ENCODE data around the gene UGT1A8.

UGT1A8 gene

GRCh38 chr2:233803292-233803911, 186.0 kb downstream of the UGT1A8 start:
- DNase-seq = no peak

- no peak for DNase-seq
These were observed 186.6 kb downstream of the UGT1A8 start for GRCh38 chr2:233803994-233804393.

DNA sequence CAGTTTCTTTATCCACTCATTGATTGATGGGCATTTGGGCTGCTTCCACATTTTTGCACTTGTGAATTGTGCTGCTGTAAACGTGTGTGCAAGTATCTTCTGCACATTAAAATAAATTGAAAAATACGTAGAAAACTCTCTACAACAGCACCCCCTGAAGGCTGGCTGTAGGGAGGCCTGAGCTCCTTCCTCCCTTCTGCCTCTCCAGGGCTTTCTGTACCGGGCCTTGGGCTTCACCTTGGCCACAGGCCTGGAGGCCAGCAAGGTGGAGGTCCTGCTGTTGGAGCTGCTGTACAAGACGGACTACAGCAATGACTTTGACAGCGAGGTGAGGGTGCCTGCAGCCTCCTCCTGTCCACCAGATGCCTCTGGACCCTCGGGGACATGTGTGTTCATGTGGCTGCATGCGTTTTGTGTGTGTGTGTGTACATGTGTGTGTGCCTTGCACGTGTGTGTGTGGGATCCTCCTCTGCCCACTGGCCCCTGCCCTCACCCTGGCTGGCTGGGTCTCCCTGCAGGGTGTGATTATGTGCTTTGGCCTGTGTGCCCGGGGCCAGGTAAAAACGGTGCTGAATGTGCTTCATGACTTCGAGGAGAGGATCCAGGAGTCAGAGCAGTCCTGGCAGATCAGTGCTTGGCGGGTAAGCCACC, 189.9 kb downstream of the UGT1A8 start:
- DNase-seq = no peak

DNA sequence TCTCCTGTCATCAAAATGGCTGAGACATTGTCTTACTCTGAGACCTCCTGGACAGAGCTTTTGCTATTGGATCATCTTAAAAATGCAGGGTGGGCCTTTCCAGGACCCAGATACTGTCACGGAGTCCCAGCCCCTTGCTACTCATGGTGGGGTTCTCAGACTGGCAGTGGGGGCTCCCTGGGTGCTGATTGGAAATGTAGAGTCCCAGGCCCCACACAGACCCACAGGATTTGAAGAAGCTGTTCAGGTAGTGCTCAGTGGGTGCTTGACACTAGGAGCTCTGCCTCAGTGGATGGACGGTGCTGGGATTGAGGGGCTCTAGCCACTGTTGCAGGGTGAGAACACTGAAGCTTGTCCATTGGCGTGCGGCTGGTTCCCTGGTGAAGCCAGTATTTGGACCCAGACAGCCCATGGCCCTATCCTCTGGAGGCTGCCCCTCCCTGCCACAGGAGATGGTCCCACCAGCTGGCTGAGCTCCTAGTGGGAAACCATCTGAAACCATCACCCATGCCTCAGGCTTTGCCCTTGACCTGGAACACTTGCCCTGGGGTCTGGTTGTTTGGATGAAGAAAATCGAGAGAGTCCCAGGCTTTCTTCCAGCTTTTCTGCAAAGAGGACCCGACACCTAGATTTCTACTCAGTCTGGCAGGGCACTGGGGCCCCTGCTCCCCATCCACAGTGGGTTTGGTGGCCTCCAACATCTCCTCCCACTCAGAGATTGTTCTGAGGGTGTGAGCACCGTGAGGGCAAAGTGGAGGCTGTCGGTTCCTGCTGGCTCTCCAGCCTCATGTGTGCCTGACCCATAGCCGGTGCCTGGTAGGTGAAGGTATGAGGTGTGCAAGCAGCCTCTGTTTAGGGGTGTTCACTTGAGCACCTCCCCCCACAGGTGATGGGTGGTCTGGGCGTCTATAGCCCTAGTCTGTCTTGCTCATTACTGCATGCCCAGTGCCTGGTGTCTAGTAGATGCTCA, 190.8 kb downstream of the UGT1A8 start:
- DNase-seq = no peak

- no peak for DNase-seq
These were observed 193.0 kb downstream of the UGT1A8 start for GRCh38 chr2:233810385-233810784.

- no peak for DNase-seq
These were observed 193.7 kb downstream of the UGT1A8 start for GRCh38 chr2:233811087-233811486.

- no peak for DNase-seq
These were observed 194.3 kb downstream of the UGT1A8 start for GRCh38 chr2:233811732-233812131.

DNA sequence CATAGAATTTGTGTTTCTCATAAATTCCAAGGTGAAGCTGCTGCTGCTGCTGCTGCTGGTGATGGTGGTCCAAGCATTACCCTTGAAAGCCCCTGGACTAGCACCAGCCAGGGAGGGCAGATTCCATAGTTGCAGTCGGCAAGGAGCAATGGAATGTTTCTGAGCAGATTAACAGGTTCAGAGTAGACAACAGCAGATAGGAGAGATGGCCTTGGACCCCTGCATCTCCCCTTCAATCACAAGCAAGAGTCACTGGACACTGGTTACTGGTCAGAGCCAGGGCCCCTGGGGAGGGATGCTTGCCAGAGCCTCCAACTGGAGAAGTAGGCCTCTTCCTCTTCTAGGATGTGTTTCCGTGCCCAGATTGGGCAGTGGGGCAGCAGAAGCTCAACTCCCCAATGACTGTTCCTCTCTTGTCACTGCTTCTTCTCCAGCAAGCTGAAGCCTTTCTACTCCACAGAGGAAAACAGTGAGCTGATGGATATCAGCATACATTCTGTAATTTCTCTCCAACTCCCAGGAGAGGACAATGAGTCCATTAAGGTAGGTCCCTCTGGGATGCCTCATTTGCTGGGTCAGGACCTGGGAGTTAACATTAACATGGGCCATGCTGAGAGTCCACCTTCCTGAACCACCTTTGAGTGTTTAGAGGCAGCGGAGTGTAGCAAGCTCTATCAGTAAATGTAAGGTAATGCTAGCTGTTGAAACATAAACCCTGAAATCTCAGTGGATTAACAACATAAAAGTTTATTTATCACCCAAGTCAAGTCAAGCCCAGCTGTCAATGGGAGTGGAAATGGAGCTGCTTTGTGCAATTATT, 196.0 kb downstream of the UGT1A8 start:
- no peak for DNase-seq

DNA sequence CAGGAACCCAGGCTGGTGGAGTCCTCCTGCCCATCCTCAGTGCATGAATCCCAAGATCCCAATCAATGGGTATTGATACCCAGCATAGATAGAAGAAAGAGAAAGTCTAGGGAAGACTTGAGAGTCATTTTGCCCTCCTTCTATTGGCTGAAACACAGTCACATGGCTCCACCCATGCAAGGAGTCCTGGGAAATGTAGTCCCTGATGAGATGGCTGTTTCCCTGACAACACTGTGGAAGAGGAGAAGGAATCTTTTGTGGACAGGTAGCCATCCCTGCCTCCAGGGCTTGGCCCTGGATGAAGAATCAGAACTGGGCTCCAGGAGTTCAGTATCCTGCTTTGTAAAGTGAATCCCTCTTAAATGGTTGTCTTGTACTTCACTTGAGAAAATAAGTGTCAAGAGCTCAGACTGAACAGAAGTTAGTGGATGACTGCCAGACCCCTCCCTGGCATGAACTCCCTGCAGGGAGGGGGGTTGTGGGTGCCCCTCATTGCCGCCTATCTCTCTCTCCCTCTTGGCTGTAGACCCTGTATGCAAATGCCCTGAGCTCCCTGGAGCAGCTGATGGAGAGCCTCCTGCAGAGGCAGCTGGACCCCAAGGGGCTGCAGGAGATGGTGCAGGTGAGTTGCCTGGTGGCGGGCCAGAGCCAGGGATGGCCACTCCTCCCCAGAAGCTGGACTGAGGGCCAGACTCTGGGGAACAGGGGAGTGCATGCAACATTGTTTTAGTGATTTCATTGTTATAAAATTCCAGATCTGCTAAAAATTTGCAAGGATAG, 196.8 kb downstream of the UGT1A8 start:
- DNase-seq = no peak

- DNase-seq = no peak
These were observed 198.4 kb downstream of the UGT1A8 start for GRCh38 chr2:233815861-233816260.

DNA sequence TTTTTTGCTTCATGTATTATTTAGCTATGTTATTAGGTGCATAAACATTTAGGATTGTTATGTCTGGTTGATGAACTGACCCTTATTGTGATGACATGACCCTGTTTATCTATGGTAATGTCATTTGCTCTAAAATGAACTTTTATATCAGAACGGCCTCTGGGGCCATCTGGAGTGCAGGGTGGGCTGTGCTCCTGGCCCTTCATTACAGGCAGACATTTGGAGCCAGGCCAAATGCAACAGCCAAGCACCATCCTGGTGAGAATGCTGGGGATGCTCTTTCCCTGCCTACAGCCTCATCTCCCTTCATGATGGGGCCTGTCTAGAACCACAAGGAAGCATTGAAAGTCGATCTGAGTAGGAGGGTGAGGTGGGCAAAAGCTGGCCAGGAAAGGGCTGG, 198.9 kb downstream of the UGT1A8 start:
- DNase-seq = no peak

DNA sequence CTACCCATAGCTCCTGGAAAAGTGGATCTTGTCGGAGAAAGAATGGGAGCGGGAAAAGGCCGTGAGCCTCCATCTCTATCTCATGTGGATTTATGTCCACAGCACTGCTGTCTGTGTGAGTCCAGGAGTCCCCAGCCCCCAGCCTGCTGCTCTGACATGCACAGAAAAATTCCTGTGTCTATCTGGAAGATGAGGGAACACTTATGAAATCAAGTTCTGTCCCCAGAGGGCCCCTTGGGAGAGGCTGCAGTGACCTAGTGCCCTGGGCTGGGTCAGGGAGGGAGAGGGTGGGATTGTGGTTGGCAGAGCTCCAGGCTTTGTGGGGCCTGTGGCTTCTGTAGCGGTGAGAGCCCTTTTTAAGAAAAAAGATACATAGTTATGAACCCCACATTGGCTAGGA, 199.3 kb downstream of the UGT1A8 start:
- DNase-seq = no peak

DNA sequence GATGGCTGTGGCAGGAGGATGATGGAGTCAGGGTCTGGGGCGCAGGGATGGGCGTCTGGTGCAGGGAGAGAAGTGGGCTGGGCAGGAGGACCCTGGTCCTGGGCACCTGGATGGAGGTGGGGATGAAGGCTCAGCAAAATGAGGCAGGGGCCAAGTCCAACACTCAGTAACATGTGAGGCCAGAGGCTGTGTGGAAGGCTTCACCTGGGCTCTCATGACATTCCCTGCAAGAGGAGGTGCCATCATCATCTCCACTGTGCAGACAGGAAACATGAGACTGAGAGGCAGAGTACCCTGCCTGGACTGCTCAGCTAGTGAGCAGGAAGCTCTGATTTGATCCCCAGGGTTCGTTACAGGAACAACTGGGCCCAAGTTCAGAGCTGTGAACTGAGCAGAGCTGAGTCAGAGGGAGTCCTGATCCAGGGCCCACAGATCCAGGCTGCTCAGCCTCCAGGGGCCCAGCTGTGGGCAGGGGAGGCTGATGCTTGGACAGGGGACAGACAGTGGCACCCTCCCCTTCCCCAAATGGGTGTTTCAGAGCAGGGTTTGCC, 200.0 kb downstream of the UGT1A8 start:
- no peak for DNase-seq

GRCh38 chr2:233817995-233818638, 200.7 kb downstream of the UGT1A8 start:
- no peak for DNase-seq

DNA sequence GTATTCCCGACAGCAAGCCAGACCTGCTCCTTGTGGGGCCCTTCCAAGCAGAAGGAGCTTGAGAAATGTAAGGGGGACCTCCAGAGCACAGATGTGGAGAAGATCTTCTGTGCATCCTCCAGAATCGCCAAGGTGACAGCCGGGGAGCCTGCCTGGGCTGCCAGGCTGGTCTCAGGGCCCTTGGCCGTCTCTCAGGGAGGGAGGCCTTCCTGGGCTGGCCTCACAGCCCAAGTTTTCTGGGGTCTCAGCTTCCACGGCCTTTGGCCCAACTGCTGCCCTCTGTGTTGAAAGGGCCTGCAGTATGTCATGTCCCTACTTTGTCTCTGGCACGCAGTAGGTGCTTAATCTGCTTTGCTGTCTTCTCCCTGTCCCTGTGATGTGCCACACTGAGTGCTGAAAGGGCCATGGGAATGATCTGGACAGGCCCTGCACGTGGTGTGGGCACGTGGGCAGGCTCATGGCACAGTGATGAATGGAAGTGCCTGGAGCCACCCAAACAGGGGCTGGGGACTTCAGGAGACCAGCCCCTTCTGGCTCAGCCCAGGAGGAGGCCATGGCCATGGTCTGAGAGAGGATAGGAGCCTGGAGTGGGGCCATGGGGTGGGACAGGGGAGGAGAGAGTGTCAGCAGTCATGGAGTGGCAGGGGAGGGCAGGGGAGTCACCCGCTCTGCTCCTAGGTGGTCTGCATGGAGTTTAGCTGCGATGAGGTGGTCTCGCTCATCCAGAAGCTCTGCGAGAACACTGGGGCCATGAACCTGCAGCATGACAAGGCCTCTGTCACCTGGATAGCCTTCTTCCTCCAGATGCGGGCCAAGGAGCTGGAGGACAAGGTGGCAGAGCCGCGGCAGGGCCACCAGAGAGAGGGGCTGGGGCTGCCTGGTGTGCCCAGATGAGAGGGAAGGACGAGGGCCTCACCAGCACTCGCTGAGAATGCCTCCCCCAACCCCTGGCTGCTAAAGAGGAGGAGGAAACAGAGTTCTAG, 201.5 kb downstream of the UGT1A8 start:
- no peak for DNase-seq

GRCh38 chr2:233819884-233820773, 202.7 kb downstream of the UGT1A8 start:
- no peak for DNase-seq

- no peak for DNase-seq
These were observed 203.3 kb downstream of the UGT1A8 start for GRCh38 chr2:233820774-233821105.

- DNase-seq = no peak
These were observed 203.8 kb downstream of the UGT1A8 start for GRCh38 chr2:233821196-233821595.

- DNase-seq = no peak
These were observed 204.3 kb downstream of the UGT1A8 start for GRCh38 chr2:233821709-233822100.
